Endothelial cell of umbilical vein (primary cell): ENCODE data around the gene TCP11. TPM values are rescaled to one million over a fixed set of nuclear protein-coding genes. Genes with fewer than 3 reads are reported as not detected.

Source experiments
- BruUV-seq: library from RNA; stranded (reverse); fragments of 400-500 nt; replicated peaks from 2 replicates; lab custom pipeline; 2021; lab: Mats Ljungman, UMichigan
- CTCF ChIA-PET: fragments of 300-600, 350-600 bp; sonication (Branson Sonifier 250); formaldehyde crosslinking; loops from one replicate; lab custom pipeline; 2021; ENCODE audit warnings: antibody characterized with exemption, inconsistent platforms; lab: Charles Lee
- POLR2A ChIA-PET: fragments of 300-600, 350-600 bp; sonication (Branson Sonifier 250); formaldehyde crosslinking; loops from one replicate; lab custom pipeline; 2021; ENCODE audit warnings: antibody characterized with exemption, inconsistent platforms; lab: Charles Lee
- DNase-seq: peaks from one replicate; pipeline ENCODE4 v3.0.0-alpha.2; 2011; ENCODE audit warnings: low read depth, low spot score
- FAIRE-seq: peaks from 2 replicates; lab custom pipeline; 2011; peaks lifted over from hg19 to GRCh38; lab: Jason Lieb, UNC
- H2AFZ ChIP-seq: 2 replicates; pipeline ENCODE4 v1.6.0; 2012; ENCODE audit warnings: low read depth, low read length, control low read depth, inconsistent platforms
- H3K27ac ChIP-seq: 2 replicates; pipeline ENCODE4 v1.5.1; 2011; ENCODE audit warnings: low read depth, mild to moderate bottlenecking, control low read depth, low read length, moderate library complexity; ENCODE audit not compliant: insufficient read depth
- H3K27me3 ChIP-seq, 2 experiments: 2 replicates each; pipeline versions ENCODE4 v1.6.0 to v1.6.1; 2011; ENCODE audit warnings: low read length in 2 of 2, mixed read lengths in 1 of 2; ENCODE audit not compliant: control insufficient read depth in 2 of 2, insufficient read depth in 2 of 2
- H3K36me3 ChIP-seq, 2 experiments: 2 replicates in 1 of 2; 3 replicates in 1 of 2; pipeline ENCODE4 v1.5.1; 2011; ENCODE audit warnings: low read length in 2 of 2, mild to moderate bottlenecking in 1 of 2, moderate library complexity in 1 of 2; ENCODE audit not compliant: control insufficient read depth in 2 of 2, insufficient read depth in 2 of 2; ENCODE audit errors: extremely low read depth in 1 of 2
- H3K4me1 ChIP-seq: 3 replicates; pipeline ENCODE4 v1.5.1; 2011; ENCODE audit warnings: mild to moderate bottlenecking, low read length; ENCODE audit not compliant: control insufficient read depth, insufficient read depth; ENCODE audit errors: extremely low read depth
- H3K4me2 ChIP-seq: 2 replicates; pipeline ENCODE4 v1.6.1; 2011; ENCODE audit warnings: low read length, control low read depth, mixed read lengths; ENCODE audit not compliant: insufficient read depth
- H3K4me3 ChIP-seq, 3 experiments: fragments of 200-600 bp in 1 of 3; sonication (generic), shearing (Covaris generic) in 1 of 3; replicated peaks in 1 of 3; 2 replicates each; pipeline ENCODE4 v1.5.1; 2011 to 2016; ENCODE audit warnings: control low read depth in 3 of 3, low read length in 3 of 3, mild to moderate bottlenecking in 2 of 3, inconsistent platforms in 1 of 3, low read depth in 1 of 3, moderate library complexity in 1 of 3; ENCODE audit not compliant: insufficient read depth in 1 of 3
- H3K79me2 ChIP-seq: 2 replicates; pipeline ENCODE4 v1.6.0; 2012; ENCODE audit warnings: low read length, inconsistent platforms; ENCODE audit not compliant: control insufficient read depth, insufficient read depth
- H3K9ac ChIP-seq: replicated peaks from 2 replicates; pipeline ENCODE3; 2011; ENCODE audit warnings: low read length, control low read depth; ENCODE audit not compliant: insufficient read depth; ENCODE audit errors: extremely low read depth
- H3K9me1 ChIP-seq: replicated peaks from 3 replicates; pipeline ENCODE4 v1.6.0; 2011; ENCODE audit warnings: mild to moderate bottlenecking, low read length; ENCODE audit not compliant: control insufficient read depth, insufficient read depth; ENCODE audit errors: extremely low read depth
- H3K9me3 ChIP-seq: replicated peaks from 2 replicates; pipeline ENCODE4 v1.5.1; 2012; ENCODE audit warnings: low read length, inconsistent platforms; ENCODE audit not compliant: control insufficient read depth, insufficient read depth
- H4K20me1 ChIP-seq: replicated peaks from 2 replicates; pipeline ENCODE3; 2011; ENCODE audit warnings: mild to moderate bottlenecking, low read length; ENCODE audit not compliant: control insufficient read depth, insufficient read depth; ENCODE audit errors: extremely low read depth
- CTCF ChIP-seq, 2 donors: IDR thresholded peaks; 1 replicate in 1 of 2; 2 replicates in 1 of 2; pipeline ENCODE4 v1.5.1; 2011; ENCODE audit warnings: low read length in 2 of 2, mild to moderate bottlenecking in 2 of 2, moderate library complexity in 2 of 2, control low read depth in 1 of 2, inconsistent platforms in 1 of 2, low read depth in 1 of 2; ENCODE audit not compliant: insufficient read depth in 1 of 2; ENCODE audit errors: extremely low read depth in 1 of 2
- JUN ChIP-seq: IDR thresholded peaks from 2 replicates; pipeline ENCODE4 v1.6.1; 2011; ENCODE audit warnings: borderline replicate concordance, low read depth; ENCODE audit not compliant: insufficient read length, insufficient read depth
- POLR2A ChIP-seq: IDR thresholded peaks from 2 replicates; pipeline ENCODE4 v1.6.1; 2012; ENCODE audit warnings: low read depth, mild to moderate bottlenecking, control low read depth, low read length
- dilution Hi-C: fragments of 300-500 bp; cut with MboI; formaldehyde crosslinking; loops from one replicate; pipeline ENCODE4 v1.15.0; 2019; ENCODE audit warnings: low sequenced_read_pairs; ENCODE audit not compliant: extremely low pct_ligation_motif_present
- intact Hi-C: fragments of 100-400 bp; cut with micrococcal nuclease; formaldehyde crosslinking; loops from one replicate; pipeline ENCODE4 v1.10.0; 2022
- polyA plus RNA-seq, 4 experiments: library from polyadenylated mRNA; depleted of rRNA in 3 of 4; stranded (reverse) in 3 of 4; unstranded in 1 of 4; fragments of >200 nt; gene quantifications; 2 replicates each; pipeline versions ENCODE4 v1.2.1 to v1.2.3, GENCODE V29; 2011 to 2012; ENCODE audit warnings: missing spikeins in 1 of 4
- total RNA-seq: library from RNA; stranded (reverse); gene quantifications from 2 replicates; pipeline ENCODE4 v1.2.3, GENCODE V29; 2021

TCP11 gene
- total and polyA plus RNA-seq, 2 donors (not counting 3 experiments of a cell fraction or from before 2014, with no cell fraction given), result 0.18 TPM; not detected in 1

DNA sequence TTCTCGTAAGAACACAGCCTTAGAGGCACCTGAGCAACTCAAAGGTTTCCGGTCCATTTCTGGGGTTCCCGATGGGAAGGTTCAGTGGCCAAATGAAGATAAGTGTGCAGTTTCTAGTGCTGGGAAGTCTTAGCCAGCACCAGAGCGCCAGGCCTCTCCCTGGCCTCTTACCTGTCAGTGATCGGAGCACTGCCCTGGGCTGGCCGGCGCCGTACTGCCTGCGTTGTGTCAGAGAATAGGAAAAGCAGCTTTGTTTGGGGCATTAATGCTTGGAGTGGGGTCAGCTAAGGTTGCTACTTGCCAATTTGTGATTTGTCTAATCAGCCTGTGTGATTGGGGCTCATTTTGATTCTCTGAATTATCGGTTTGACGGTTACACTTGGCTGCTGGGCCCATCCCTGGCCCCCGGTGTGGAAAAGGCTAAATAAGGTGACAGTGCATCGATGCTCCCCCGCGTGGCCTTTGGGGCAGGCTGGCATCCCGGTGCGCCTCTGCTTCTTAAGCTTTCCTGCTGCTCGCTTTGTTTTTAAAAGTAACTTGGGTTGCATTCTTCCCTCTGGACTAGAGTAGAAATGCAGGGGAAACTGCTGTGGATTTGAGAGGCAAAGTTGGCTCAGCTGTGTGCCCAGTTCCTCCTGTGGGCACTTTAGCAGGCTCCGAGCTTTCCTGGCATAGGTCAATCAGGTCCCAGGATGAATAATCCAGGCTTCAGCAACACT is 51.8 kb downstream of the TCP11 start:
- H3K27me3 ChIP-seq, result no peaks in the 10 kb centered on the region
- H3K9ac ChIP-seq, result no peak overlapping the region
- no peaks in the 10 kb centered on the region for H3K9me1 ChIP-seq
- H3K4me3 ChIP-seq, result no peak overlapping the region
- no TSS peak for BruUV-seq
- no peak overlapping the region for H3K4me2 ChIP-seq
- H2AFZ ChIP-seq, result no peak overlapping the region
- TF ChIP-seq CTCF (IDR thresholded peaks at IDR 0.05; ENCODE audit: extremely low read depth in 1 of 2, insufficient read depth in 1 of 2, low read depth in 1 of 2, low read length in 2 of 2) (no peak), JUN (no peak), POLR2A (no peak)
- ChIA-PET POLR2A (no interaction called here), CTCF (interaction anchor here (0.5 to 2.1 kb wide), 5 partner anchors 35 to 151 kb away, joined by 3 to 10 read pairs (median 4); no protein-coding TSS in a partner anchor)
- H4K20me1 ChIP-seq, result no peaks in the 10 kb centered on the region
- no peaks in the 10 kb centered on the region for H3K79me2 ChIP-seq
- dilution Hi-C loops (no loop called here), intact Hi-C loops (no loop called here)
- no peaks in the 10 kb centered on the region for H3K9me3 ChIP-seq
- H3K4me1 ChIP-seq, result no peaks in the 10 kb centered on the region
- no peak overlapping the region for H3K27ac ChIP-seq
- peaks cover 0 to 30% of the 10 kb centered on the region in 2 experiments for H3K36me3 ChIP-seq
- DNase-seq (no peak), FAIRE-seq (no peak)
